GM12875 (cell line): Measurements from ENCODE around the gene GPR162.
"Not testable (repeated sequence)": the region's sequence is repeated elsewhere in the genome, so short reads cannot be mapped to it uniquely, and the experiment has no call there.

Source experiments
- H3K4me3 ChIP-seq: one replicate; pipeline ENCODE4 v1.5.1; 2011; ENCODE audit warnings: low read depth, low read length, control low read depth
- TF ChIP-seq, protein P1 (sequence below): IDR thresholded peaks from 2 replicates; pipeline ENCODE4 v1.5.1; 2011; ENCODE audit warnings: low read depth, mild to moderate bottlenecking, control low read depth, inconsistent platforms, low read length, moderate library complexity, borderline replicate concordance; ENCODE audit not compliant: insufficient read depth

Gene GPR162

DNA sequence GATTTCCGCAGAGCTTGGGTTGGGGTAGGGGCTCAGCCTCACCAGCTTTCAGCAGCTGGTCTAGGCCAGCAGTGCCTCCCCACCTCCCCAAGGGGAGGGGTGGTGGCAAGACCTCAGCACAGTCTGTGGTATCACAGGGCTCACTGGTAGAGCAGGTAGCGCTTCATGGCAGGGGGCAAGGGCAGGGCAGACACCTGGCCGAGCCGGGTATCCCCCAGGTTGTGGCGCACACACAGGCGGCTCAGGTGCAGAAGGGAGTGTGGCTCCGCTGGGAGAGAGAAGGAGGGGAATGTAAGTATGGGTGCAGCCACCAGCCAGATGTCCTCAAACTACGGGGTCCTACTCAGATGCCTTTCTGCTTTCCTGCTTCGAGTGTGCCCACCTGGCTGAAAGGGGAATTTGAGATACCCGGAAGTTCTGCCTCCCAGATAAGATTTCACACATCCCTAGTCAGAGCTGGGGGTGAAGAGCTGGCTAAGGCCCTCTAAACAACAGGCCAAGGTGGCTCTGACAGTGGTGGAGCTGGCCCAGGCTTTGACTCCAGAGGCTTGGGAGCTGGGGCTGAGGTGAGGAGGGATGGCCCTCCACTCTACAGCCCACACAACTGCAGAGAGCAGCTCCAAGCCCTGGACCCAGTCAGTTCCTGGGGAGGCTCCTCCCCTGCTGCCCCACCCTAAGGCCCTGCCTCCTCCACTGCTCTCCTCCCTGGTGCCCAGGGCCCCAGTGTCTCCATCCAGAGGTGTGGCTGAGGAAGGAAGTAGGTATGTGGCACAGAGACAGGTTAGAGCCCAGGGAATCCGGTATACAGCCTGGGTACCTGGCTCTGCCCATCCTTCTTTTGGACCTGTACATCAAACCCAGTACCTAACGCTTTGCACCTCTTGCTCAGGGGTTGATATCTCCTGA lies 49.7 kb downstream of the GPR162 start:
- no peak overlapping the region for H3K4me3 ChIP-seq
- TF ChIP-seq, protein P1, sequence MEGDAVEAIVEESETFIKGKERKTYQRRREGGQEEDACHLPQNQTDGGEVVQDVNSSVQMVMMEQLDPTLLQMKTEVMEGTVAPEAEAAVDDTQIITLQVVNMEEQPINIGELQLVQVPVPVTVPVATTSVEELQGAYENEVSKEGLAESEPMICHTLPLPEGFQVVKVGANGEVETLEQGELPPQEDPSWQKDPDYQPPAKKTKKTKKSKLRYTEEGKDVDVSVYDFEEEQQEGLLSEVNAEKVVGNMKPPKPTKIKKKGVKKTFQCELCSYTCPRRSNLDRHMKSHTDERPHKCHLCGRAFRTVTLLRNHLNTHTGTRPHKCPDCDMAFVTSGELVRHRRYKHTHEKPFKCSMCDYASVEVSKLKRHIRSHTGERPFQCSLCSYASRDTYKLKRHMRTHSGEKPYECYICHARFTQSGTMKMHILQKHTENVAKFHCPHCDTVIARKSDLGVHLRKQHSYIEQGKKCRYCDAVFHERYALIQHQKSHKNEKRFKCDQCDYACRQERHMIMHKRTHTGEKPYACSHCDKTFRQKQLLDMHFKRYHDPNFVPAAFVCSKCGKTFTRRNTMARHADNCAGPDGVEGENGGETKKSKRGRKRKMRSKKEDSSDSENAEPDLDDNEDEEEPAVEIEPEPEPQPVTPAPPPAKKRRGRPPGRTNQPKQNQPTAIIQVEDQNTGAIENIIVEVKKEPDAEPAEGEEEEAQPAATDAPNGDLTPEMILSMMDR: no peak

DNA sequence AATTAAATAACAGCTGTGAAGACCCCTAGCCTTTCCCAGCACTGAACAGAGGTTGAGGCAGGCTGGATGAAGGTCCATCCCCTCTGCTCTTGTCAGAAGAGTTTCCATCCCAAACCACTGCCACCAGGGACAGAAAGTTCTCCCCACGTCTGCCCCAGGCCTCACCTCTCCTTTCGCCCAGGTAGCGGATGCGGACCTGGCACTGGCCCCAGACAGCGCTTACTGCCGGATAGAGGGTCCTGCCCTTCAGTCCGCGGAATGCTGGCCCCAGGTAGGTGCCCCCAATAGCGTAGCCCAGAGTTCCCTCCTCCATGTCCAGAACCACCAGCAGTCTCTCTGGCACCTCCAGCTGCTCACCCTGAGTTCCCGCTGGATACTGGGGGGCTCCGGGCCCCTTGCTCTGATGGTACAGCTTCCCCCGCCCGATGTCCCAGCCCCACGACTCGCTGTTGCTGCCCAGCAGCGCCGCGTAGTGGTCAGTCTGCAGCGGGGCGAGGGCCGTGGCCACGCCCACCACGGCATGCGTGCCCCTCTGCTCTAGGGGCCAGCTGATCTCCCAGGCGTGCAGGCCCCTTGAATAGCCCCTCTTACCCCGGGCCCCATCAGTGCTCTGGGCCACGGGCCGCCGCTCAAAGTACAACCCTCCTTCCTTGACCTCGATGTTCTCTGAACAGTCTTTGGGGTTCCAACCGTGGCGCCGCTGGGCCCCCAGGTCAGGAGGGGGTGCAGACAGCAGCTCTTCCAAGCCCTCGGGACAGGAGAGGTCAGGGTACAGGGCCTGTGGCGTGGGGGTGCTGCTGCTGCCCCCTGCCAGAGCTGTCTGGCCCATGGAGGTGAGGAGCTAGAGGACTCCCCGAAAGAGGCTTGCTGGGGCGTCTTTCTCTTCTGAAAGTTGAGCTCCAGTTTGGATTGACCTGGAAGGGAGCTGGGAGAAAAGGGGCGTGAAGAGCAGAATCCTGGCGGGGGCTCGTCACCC lies 50.7 kb downstream of the GPR162 start:
- peak overlapping the region; percentile 52 for H3K4me3 ChIP-seq
- TF ChIP-seq, protein P1: peak; percentile 99

DNA sequence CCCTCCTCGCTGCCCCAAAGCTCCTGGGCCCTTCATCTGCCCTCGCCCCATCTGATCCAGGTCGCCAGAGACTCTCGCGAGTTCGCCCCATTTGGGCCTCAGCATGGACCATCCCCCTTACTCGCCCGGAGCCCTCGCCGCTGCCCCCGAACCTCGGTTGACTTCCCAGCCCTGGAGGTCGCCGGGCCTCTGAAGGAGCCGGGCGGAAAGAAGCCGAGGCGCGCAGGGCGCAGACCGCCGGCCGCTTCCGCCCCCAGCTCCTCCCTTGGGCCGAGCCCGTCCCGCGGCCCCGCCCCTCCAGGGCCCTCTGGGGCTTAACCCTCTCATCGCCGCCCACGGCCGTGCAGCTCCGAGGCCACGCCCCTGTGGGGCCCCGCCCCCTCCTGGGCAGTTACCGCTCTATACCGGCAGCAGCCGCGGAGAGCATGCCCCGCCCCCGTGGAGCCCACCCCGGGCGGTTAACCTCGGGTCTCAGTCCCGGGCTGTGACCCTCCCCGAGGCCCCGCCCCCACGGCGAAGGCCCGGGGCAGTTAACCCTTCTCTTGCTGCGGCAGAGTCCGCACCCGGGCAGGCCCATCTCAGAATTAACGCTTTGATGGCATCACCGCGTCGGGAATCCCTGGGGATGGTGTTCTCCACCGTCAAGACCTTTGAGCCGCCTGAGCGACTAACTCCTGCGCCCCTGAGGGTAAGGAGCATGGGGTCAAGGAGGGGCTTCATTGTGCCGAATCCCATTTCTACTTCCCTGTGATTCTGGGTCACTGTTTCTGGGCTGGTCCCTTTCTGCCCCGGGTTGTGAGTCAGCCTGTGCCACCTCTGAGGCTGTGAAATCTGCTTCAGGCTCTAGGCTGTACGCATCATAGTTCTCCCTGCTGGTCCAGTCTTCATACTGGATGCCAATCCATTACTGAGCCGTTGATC lies 51.7 kb downstream of the GPR162 start, which contains the start of gene SPSB2:
Gene SPSB2, minus strand, starts transcription at position 210 of the 921 bp plus-strand sequence. CDS start 402 bp downstream, outside the sequence.
- TF ChIP-seq, protein P1: no peak
- peak within 1 kb of the TSS; percentile 52 for H3K4me3 ChIP-seq

DNA sequence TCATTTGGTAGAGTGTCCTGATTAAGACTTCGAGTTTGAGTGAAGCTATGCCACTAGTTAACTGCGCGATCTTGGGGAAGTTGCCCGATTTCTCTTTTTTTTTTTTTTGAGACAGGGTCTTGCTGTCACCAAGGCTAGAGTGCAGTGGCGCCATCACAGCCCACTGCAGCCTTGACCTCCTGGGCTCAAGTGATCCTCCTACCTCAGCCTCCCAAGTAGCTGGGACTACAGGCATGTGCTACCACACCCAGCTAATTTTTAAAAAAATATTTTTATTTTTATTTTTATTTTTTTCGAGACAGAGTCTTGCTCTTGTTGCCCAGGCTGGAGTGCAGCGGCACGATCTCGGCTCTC lies 52.4 kb downstream of the GPR162 start:
- not testable (repeated sequence) for H3K4me3 ChIP-seq
